AG04450 (cell line): ENCODE results near the gene RAB19. TPM values are rescaled to one million over a fixed set of nuclear protein-coding genes. Genes with fewer than 3 reads are reported as not detected.

Experiments used
- CTCF ChIA-PET: fragments of 300-600, 350-600 bp; formaldehyde crosslinking; extraction: SDS; loops from one replicate; lab custom pipeline; 2022; ENCODE audit warnings: antibody characterized with exemption, inconsistent platforms; lab: Charles Lee
- POLR2A ChIA-PET: fragments of 350-600 bp; formaldehyde crosslinking; extraction: SDS; loops from one replicate; lab custom pipeline; 2021; ENCODE audit warnings: antibody characterized with exemption, inconsistent platforms; lab: Yijun Ruan, JAX
- DNase-seq: peaks from one replicate; pipeline ENCODE4 v3.0.0-alpha.2; 2011; ENCODE audit warnings: low read depth, low spot score
- H3K27ac ChIP-seq: one replicate; pipeline ENCODE4 v1.5.1; 2012; ENCODE audit warnings: low read depth, low read length, control low read depth
- H3K27me3 ChIP-seq: one replicate; pipeline ENCODE4 v1.6.0; 2012; ENCODE audit warnings: low read length; ENCODE audit not compliant: control insufficient read depth, insufficient read depth
- H3K4me3 ChIP-seq: 2 replicates; pipeline ENCODE4 v1.5.1; 2011; ENCODE audit warnings: mild to moderate bottlenecking, low read depth, low read length, control low read depth
- H3K9me3 ChIP-seq: 2 replicates; pipeline ENCODE4 v1.5.1; 2012; ENCODE audit warnings: low read length; ENCODE audit not compliant: control insufficient read depth, insufficient read depth
- polyA minus RNA-seq: library from RNA; depleted of rRNA, polyadenylated mRNA; stranded (reverse); fragments of >200 nt; gene quantifications from 2 replicates; pipeline ENCODE4 v1.2.3, GENCODE V29; 2011; rRNA and poly(A)+ RNA removed
- polyA plus RNA-seq: library from polyadenylated mRNA; depleted of rRNA; stranded (reverse); fragments of >200 nt; gene quantifications from 2 replicates; pipeline ENCODE4 v1.2.3, GENCODE V29; 2011; rRNA removed
- TF ChIP-seq, protein P1 (sequence below): IDR thresholded peaks from 2 replicates; pipeline ENCODE4 v1.5.1; 2011; ENCODE audit warnings: low read depth, low read length, control low read depth, inconsistent platforms

Gene RAB19, protein sequence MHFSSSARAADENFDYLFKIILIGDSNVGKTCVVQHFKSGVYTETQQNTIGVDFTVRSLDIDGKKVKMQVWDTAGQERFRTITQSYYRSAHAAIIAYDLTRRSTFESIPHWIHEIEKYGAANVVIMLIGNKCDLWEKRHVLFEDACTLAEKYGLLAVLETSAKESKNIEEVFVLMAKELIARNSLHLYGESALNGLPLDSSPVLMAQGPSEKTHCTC
- not detected in 2 replicates for polyA plus RNA-seq
- not detected in 2 replicates for polyA minus RNA-seq

DNA sequence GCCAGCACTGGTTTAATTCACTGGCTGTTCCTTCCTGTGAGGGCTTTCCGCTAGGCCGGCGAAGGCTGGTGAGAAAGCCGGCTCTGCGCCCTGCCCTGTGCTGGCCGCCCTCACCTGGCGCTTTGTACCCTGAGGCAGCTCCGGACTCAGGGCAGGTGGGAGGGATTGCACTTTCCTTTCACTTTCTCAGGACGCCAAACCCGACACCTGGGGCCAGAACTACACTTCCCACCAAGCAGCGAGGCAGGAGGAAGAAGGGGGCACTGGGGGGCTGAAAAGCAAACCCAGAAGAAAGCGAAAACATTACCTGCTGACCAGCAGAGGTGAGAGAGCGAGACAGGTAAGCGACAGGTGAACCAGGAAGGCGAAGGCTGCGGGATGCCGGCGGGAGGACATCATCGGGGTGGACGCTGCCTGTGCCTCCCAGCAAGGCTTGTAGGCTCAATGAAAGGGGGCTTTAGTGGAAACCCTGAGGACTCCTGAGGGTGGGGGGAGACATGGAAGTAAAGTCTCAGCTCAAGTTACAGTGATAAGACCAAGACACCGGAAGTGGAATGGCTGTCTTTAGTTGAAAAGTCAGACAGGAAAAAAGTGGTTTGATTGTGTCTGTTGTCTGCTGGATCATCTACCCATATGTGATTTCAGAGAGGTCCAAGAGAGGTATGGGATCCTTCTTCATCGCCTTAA is at the start of gene RAB19:
Gene RAB19 (plus strand): TSS at position 181 of the 687 bp plus-strand sequence. CDS start 3,589 bp downstream, outside the sequence.
- Histone ChIP-seq H3K4me3 (peak within 1 kb of the TSS; percentile 38), H3K27ac (no peak within 1 kb of the TSS), H3K9me3 (no peaks in the 10 kb centered on the region), H3K27me3 (peaks cover 4% of the 10 kb centered on the region)
- ChIA-PET CTCF (no interaction called here), POLR2A (no interaction called here)
- DNase-seq = no peak
- TF ChIP-seq, protein P1, sequence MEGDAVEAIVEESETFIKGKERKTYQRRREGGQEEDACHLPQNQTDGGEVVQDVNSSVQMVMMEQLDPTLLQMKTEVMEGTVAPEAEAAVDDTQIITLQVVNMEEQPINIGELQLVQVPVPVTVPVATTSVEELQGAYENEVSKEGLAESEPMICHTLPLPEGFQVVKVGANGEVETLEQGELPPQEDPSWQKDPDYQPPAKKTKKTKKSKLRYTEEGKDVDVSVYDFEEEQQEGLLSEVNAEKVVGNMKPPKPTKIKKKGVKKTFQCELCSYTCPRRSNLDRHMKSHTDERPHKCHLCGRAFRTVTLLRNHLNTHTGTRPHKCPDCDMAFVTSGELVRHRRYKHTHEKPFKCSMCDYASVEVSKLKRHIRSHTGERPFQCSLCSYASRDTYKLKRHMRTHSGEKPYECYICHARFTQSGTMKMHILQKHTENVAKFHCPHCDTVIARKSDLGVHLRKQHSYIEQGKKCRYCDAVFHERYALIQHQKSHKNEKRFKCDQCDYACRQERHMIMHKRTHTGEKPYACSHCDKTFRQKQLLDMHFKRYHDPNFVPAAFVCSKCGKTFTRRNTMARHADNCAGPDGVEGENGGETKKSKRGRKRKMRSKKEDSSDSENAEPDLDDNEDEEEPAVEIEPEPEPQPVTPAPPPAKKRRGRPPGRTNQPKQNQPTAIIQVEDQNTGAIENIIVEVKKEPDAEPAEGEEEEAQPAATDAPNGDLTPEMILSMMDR = no peak

DNA sequence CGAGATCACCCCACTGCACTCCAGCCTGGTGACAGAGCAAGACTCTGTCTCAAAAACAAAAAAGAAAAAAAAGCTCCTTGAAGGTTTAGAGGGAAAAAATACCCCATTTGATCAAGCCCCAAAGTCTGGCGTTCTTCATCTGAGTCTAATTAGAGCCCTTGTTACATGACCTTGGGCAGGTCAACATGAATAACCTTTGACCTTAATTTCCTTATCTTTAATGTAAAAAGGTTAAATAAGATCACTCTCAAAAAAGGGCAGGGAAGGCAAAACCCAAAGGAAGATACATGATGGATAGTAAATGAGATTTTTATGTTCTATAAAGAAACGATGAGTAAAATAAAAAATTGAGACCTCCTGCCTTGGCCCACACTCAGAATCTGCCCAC is 45.8 kb upstream of the RAB19 start:
- Histone ChIP-seq H3K4me3 (no peak overlapping the region), H3K27ac (no peak overlapping the region), H3K27me3 (no peaks in the 10 kb centered on the region), H3K9me3 (no peaks in the 10 kb centered on the region)
- DNase-seq = no peak
- POLR2A ChIA-PET = no interaction called here
- TF ChIP-seq, protein P1 = no peak
- CTCF ChIA-PET = no interaction called here

DNA sequence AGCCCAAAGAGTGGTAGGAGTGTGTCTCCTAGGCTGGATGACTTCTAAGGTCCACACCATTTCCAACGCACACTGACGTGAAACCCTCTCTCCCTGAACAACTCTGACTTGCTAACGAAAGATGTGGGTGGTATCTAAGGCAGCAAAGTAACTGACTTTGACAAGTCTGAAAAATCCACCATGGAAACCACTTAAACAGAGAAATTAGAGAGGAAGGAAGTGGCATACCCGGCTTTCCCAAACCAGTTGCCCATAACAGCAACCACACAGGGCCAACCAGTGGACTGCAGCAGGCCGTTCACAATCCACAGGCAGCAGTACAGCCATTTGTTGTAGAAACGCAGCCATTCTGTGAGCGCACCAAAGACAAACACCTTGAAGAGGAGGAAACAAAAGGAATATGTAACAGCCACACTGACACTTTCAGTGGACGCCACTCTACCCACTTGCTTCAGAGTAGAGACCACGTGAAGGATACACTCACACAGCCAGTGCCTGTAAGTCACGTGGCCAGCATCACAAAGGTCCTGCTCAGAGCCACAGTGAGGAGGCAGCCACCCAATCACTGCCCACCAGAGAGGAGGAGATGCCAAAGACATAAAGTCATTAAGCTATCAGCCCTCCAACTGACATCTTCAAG is 45.3 kb upstream of the RAB19 start:
- TF ChIP-seq, protein P1 = no peak
- Histone ChIP-seq H3K9me3 (no peaks in the 10 kb centered on the region), H3K27ac (no peak overlapping the region), H3K27me3 (no peaks in the 10 kb centered on the region), H3K4me3 (no peak overlapping the region)
- ChIA-PET CTCF (no interaction called here), POLR2A (no interaction called here)
- no peak for DNase-seq

DNA sequence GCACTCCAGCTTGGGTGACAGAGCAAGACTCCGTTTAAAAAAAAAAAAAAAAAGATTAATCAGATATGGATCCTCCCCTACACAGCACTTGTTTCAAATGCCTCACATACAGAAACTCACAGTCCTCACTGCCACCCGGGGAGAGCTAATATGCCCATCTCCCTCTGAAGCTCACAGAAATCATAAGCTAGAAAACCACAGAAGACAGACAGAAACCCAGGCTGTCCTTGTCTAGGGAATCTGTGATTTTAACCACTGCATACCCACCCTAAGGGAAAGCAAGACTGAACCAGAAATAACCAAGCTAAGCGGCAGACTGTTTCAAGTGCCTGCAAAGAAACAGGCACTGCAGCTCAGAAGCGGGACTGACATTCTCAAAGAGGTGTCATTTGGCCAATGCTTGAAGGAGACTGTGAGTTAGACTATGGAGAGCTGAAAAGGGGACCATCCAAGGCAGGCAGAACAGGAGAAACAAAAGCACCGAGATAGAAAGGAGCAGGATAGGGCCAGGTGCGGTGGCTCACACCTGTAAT is 43.1 kb upstream of the RAB19 start:
- Histone ChIP-seq H3K9me3 (no peaks in the 10 kb centered on the region), H3K27ac (no peak overlapping the region), H3K27me3 (no peaks in the 10 kb centered on the region), H3K4me3 (no peak overlapping the region)
- TF ChIP-seq, protein P1 = no peak
- CTCF ChIA-PET = no interaction called here
- POLR2A ChIA-PET = no interaction called here
- DNase-seq = no peak
